Measurements from ENCODE around the gene CD1E. TPM values are rescaled to one million over a fixed set of nuclear protein-coding genes. Genes with fewer than 3 reads are reported as not detected.

CD1E gene
- total RNA-seq, result 1 to 10 TPM in 2 of 7 donors, under 1 TPM in 3, not detected in 2; 0.26 to 2.6 (median 0.85) TPM
- under 1 TPM; 0.09 to 0.42 (median 0.10) TPM for polyA plus RNA-seq
- long read RNA-seq, donor 1, partial matches to known transcripts, result 0 of 1 reads
- long read RNA-seq, donor 1, other reads (novel, unspliced or antisense), result 0 of 1 reads
- long read RNA-seq, donor 2, result 0 reads

DNA sequence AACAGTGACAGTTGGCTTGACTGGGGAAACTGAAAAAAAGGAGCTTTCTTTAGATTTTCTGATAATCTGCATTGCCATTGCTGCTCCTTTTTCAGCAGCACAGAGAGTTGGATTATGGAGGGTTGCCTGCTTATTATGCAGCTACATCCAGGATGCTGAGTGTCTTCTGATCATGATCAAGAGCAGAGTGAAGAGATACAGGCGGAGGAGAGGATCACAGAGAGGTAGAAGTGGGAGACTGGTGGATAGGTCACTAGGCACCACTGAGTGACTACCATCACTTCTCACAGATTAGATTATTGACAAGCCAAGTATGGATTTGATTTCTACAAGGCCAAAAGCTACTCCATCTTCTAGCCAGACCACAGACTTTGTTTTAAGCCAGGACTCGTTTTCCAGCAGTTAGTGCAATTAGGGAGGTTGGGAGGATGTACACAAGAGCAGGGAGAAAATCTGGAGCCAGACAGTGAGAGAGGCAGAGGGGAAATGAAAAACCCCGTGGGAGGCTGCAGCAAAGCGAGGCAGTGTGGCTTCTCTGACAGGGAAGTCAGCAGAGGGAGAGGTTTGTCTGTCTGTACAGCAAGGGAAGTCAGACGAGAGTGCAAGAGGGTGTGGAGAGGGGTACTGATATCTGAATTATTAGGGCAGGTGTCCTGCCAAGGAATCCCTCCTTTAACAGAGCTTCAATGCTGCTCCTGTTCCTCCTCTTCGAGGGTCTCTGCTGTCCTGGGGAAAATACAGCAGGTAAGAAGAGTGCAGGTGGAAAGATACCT, at the start of gene CD1E:
CD1E (plus strand) TSS at position 592 of the 773 bp plus-strand sequence; CDS start at position 687, 95 bp downstream.
- no peaks in the 10 kb centered on the region for H3K36me3 ChIP-seq
- no peak for DNase-seq
- H3K4me3 ChIP-seq, result no peak within 1 kb of the TSS
- WGBS, 5 donors, result 28 to 36% (median 34%) methylated on average over 6 of the region's 6 CpGs
- H3K27ac ChIP-seq, result no peak within 1 kb of the TSS
- TF ChIP-seq POLR2AphosphoS5 (IDR thresholded peaks at IDR 0.05), result no peak
- TF ChIP-seq, protein P1, sequence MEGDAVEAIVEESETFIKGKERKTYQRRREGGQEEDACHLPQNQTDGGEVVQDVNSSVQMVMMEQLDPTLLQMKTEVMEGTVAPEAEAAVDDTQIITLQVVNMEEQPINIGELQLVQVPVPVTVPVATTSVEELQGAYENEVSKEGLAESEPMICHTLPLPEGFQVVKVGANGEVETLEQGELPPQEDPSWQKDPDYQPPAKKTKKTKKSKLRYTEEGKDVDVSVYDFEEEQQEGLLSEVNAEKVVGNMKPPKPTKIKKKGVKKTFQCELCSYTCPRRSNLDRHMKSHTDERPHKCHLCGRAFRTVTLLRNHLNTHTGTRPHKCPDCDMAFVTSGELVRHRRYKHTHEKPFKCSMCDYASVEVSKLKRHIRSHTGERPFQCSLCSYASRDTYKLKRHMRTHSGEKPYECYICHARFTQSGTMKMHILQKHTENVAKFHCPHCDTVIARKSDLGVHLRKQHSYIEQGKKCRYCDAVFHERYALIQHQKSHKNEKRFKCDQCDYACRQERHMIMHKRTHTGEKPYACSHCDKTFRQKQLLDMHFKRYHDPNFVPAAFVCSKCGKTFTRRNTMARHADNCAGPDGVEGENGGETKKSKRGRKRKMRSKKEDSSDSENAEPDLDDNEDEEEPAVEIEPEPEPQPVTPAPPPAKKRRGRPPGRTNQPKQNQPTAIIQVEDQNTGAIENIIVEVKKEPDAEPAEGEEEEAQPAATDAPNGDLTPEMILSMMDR (IDR thresholded peaks at IDR 0.05 in 8 of 11, conservative IDR thresholded peaks at IDR 0.05 in 3 of 11), result no peak
- no peak for TF ChIP-seq POLR2A (IDR thresholded peaks at IDR 0.05)
- intact Hi-C loops (cut with DNase I; ENCODE audit: low total_unique reads), result no loop called here
- H3K9me3 ChIP-seq, result no peaks in the 10 kb centered on the region
- peaks cover 0 to 14% (median 4%) of the 10 kb centered on the region in 6 donors for H3K4me1 ChIP-seq
- H3K27me3 ChIP-seq (replicated peaks in 1 of 7), result no peaks in the 10 kb centered on the region

- WGBS, 5 donors, result 67 to 81% (median 73%) methylated on average over 1 of the region's 1 CpG
- Histone ChIP-seq H3K27me3 (replicated peaks in 1 of 7) (no peaks in the 10 kb centered on the region), H3K27ac (no peak overlapping the region), H3K36me3 (no peaks in the 10 kb centered on the region), H3K9me3 (peaks cover 0 to 36% (median 17%) of the 10 kb centered on the region in 8 donors), H3K4me3 (no peak overlapping the region), H3K4me1 (no peaks in the 10 kb centered on the region)
- intact Hi-C loops (cut with DNase I; ENCODE audit: low total_unique reads), result no loop called here
- no peak for TF ChIP-seq POLR2A (IDR thresholded peaks at IDR 0.05)
- TF ChIP-seq, protein P1 (IDR thresholded peaks at IDR 0.05 in 8 of 11, conservative IDR thresholded peaks at IDR 0.05 in 3 of 11), result no peak
- TF ChIP-seq POLR2AphosphoS5 (IDR thresholded peaks at IDR 0.05), result no peak
- DNase-seq, result no peak
Observed at GRCh38 chr1:158310623-158311022, 43.1 kb upstream of the CD1E start.

DNA sequence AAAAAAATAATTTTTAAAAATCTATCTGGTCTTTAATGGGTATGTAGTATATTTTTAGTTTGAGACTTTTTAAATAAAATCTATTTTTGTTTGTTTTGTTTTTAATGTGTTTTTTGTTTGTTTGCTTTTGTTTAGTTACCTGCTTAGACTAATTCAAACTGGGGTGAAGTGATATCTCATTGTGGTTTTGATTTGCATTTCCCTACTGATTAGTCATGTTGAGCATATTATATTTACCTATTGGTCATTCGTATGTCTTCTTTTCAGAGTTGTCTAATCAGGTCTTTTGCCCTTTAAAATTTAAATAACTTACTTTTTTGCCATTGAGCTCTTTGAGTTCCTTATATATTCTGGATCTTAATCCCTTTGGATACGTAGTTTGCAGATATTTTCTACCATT, 42.6 kb upstream of the CD1E start:
- 63 to 85% (median 67%) methylated on average over 2 of the region's 2 CpGs for WGBS, 5 donors
- no peak overlapping the region for H3K27ac ChIP-seq
- H3K9me3 ChIP-seq, result peaks cover 0 to 39% (median 17%) of the 10 kb centered on the region in 8 donors
- DNase-seq, result no peak
- H3K4me1 ChIP-seq, result no peaks in the 10 kb centered on the region
- H3K36me3 ChIP-seq, result no peaks in the 10 kb centered on the region
- H3K4me3 ChIP-seq, result no peak overlapping the region
- intact Hi-C loops (cut with DNase I; ENCODE audit: low total_unique reads), result no loop called here
- H3K27me3 ChIP-seq (replicated peaks in 1 of 7), result no peaks in the 10 kb centered on the region
- TF ChIP-seq POLR2AphosphoS5 (IDR thresholded peaks at IDR 0.05) (no peak), POLR2A (IDR thresholded peaks at IDR 0.05) (no peak)
- TF ChIP-seq, protein P1 (IDR thresholded peaks at IDR 0.05 in 8 of 11, conservative IDR thresholded peaks at IDR 0.05 in 3 of 11), result no peak

GRCh38 chr1:158323866-158324265, 29.8 kb upstream of the CD1E start:
- Histone ChIP-seq H3K9me3 (peaks cover 0 to 19% (median 10%) of the 10 kb centered on the region in 8 donors), H3K27ac (no peak overlapping the region), H3K27me3 (replicated peaks in 1 of 7) (no peaks in the 10 kb centered on the region), H3K4me1 (peaks cover 0 to 15% (median 0%) of the 10 kb centered on the region in 6 donors), H3K4me3 (no peak overlapping the region), H3K36me3 (no peaks in the 10 kb centered on the region)
- 57 to 92% (median 77%) methylated on average over 1 of the region's 1 CpG for WGBS, 5 donors
- DNase-seq, result no peak
- intact Hi-C loops (cut with DNase I; ENCODE audit: low total_unique reads), result no loop called here
- TF ChIP-seq, protein P1 (IDR thresholded peaks at IDR 0.05 in 8 of 11, conservative IDR thresholded peaks at IDR 0.05 in 3 of 11), result no peak
- TF ChIP-seq POLR2A (IDR thresholded peaks at IDR 0.05) (no peak), POLR2AphosphoS5 (IDR thresholded peaks at IDR 0.05) (no peak)
